K562 (cell line): ENCODE measurements around the gene CSF1. TPM values are rescaled to one million over a fixed set of nuclear protein-coding genes. Genes with fewer than 3 reads are reported as not detected.
A peak's percentile ranks its signal among the peaks of the same experiment; 100 is the strongest.

Experiments used
- ARID1B ChIP-seq: fragments of 450-650 bp; IDR thresholded peaks from 2 replicates; pipeline ENCODE4 v1.6.1; 2016; ENCODE audit warnings: antibody characterized with exemption, mild to moderate bottlenecking, inconsistent platforms
- CAMTA2 ChIP-seq: fragments of 250-450 bp; sonication (Bioruptor Pico); conservative IDR thresholded peaks from 2 replicates; pipeline ENCODE4 v1.5.1; 2022
- CREB3L1 ChIP-seq: fragments of 450-650 bp; IDR thresholded peaks from 2 replicates; pipeline ENCODE4 v1.6.1; 2014; ENCODE audit warnings: low read depth, mild to moderate bottlenecking, moderate library complexity, borderline replicate concordance
- CSDE1 ChIP-seq, 2 experiments: fragments of 450-650 bp; IDR thresholded peaks; 2 replicates each; pipeline ENCODE4 v1.6.1; 2016; ENCODE audit warnings: mild to moderate bottlenecking in 1 of 2
- DACH1 ChIP-seq: fragments of 450-650 bp; IDR thresholded peaks from 2 replicates; pipeline ENCODE4 v1.6.1; 2018; ENCODE audit not compliant: partially characterized antibody
- GATAD2A ChIP-seq: fragments of 450-650 bp; IDR thresholded peaks from 2 replicates; pipeline ENCODE4 v1.6.1; 2017
- MAX ChIP-seq: sonication (generic); formaldehyde crosslinking; IDR thresholded peaks from 2 replicates; pipeline ENCODE4 v1.9.0; 2022; ENCODE audit warnings: mild to moderate bottlenecking, missing genetic modification reagents
- POLR2AphosphoS5 ChIP-seq: IDR thresholded peaks from 2 replicates; pipeline ENCODE4 v1.6.1; 2011; ENCODE audit warnings: mild to moderate bottlenecking, low read depth, low read length, moderate library complexity; ENCODE audit not compliant: control insufficient read depth, insufficient read depth
- PTBP1 ChIP-seq: fragments of 200-400 bp; formaldehyde crosslinking; IDR thresholded peaks from 2 replicates; pipeline ENCODE4 v1.6.1; 2017; ENCODE audit warnings: low read depth, low read length
- SP2 ChIP-seq: IDR thresholded peaks from 2 replicates; pipeline ENCODE4 v1.6.1; 2011; ENCODE audit warnings: mild to moderate bottlenecking, low read depth, low read length, moderate library complexity; ENCODE audit not compliant: poor library complexity, severe bottlenecking; ENCODE audit errors: extremely low read depth
- SRSF1 ChIP-seq: fragments of 200-400 bp; formaldehyde crosslinking; IDR thresholded peaks from 2 replicates; pipeline ENCODE4 v1.6.1; 2017; ENCODE audit warnings: mild to moderate bottlenecking, low read depth, low read length, moderate library complexity
- TARDBP ChIP-seq: fragments of 450-650 bp; IDR thresholded peaks from 2 replicates; pipeline ENCODE4 v1.6.1; 2016
- TCF3 ChIP-seq: sonication (generic); formaldehyde crosslinking; IDR thresholded peaks from 2 replicates; pipeline ENCODE4 v1.4.0; 2020; ENCODE audit warnings: mild to moderate bottlenecking, missing genetic modification reagents
- TEAD1 ChIP-seq, 2 experiments: fragments of 450-650 bp in 1 of 2; sonication (generic) in 1 of 2; formaldehyde crosslinking; IDR thresholded peaks; 2 replicates each; pipeline versions ENCODE4 v1.4.0 to v1.8.0; 2020 to 2022; ENCODE audit warnings: mild to moderate bottlenecking in 2 of 2, missing genetic modification reagents in 1 of 2
- UBTF ChIP-seq, 2 experiments: IDR thresholded peaks; 2 replicates each; pipeline ENCODE4 v1.6.1; 2012; ENCODE audit warnings: improper control_type of control experiment in 2 of 2, low read depth in 2 of 2, low read length in 2 of 2, borderline replicate concordance in 1 of 2
- USF2 ChIP-seq: sonication (generic); formaldehyde crosslinking; IDR thresholded peaks from 2 replicates; pipeline ENCODE4 v1.5.0; 2020; ENCODE audit warnings: missing genetic modification reagents
- ZNF165 ChIP-seq: fragments of 250-450 bp; sonication (Bioruptor Pico); IDR thresholded peaks from 2 replicates; pipeline ENCODE4 v1.4.0; 2020; ENCODE audit warnings: borderline replicate concordance
- ZNF445 ChIP-seq: fragments of 250-450 bp; sonication (Bioruptor Pico); IDR thresholded peaks from 2 replicates; pipeline ENCODE4 v1.4.0; 2020; ENCODE audit warnings: low read depth, mild to moderate bottlenecking, moderate library complexity
- ZNF512 ChIP-seq: IDR thresholded peaks from 2 replicates; pipeline ENCODE4 v1.6.1; 2016; ENCODE audit warnings: missing genetic modification characterization, missing compliant biosample characterization
- polyA plus RNA-seq, 8 experiments: library from polyadenylated mRNA; depleted of rRNA in 4 of 8; stranded (reverse) in 5 of 8; unstranded in 3 of 8; fragments of >200 nt; fragmentation: Nextera tagmentation in 2 of 8; fragmentation: Illumina TruSeq in 1 of 8; extraction: Ambion mirVana in 2 of 8; extraction: Trizol in 1 of 8; gene quantifications; 2 replicates each; pipeline versions ENCODE4 v1.2.1 to v1.2.3, GENCODE V29; 2011 to 2014; ENCODE audit warnings: inconsistent platforms in 1 of 8, missing spikeins in 1 of 8
- total RNA-seq, 7 experiments: library from RNA; depleted of rRNA in 6 of 7; stranded (reverse); fragments of >200 nt in 6 of 7; fragmentation: Illumina TruSeq in 2 of 7; extraction: Trizol in 2 of 7; gene quantifications; 2 replicates each; pipeline versions ENCODE4 v1.2.1 to v1.2.3, GENCODE V29; 2011 to 2021; ENCODE audit warnings: low replicate concordance in 1 of 7

Gene CSF1
- total and polyA plus RNA-seq, 9 of the 15 experiments (the other 6 are each of a cell fraction or from before 2014, with no cell fraction given), result 0.18 to 11.8 (median 2.8) TPM

GRCh38 chr1:109882288-109883245 lies 28.1 kb upstream of the CSF1 start (continued):
- TF ChIP-seq POLR2AphosphoS5 (peak; percentile 49; the same call in 1 of the 2 replicates), ZNF445 (CRISPR knock-in tag) (no peak), TEAD1 (CRISPR knock-in tag; IDR thresholded peaks at IDR 0.05) (0 out of 4 replicates have a peak, but pooled peaks of 1 of the 2 experiments have one; percentile 32), TARDBP (no peak), ARID1B (peak; percentile 45; the same call in 1 of the 2 replicates), ZNF512 (tag) (no peak), SP2 (no peak), CSDE1 (IDR thresholded peaks at IDR 0.05) (no peak), DACH1 (peak; percentile 11), CREB3L1 (no peak), CAMTA2 (CRISPR knock-in tag) (no peak), UBTF (IDR thresholded peaks at IDR 0.05; ENCODE audit: borderline replicate concordance in 1 of 2, low read depth in 2 of 2, low read length in 2 of 2) (no peak), GATAD2A (0 out of 2 replicates have a peak, but pooled peaks have one; percentile 10), PTBP1 (no peak), TCF3 (CRISPR knock-in tag) (peak; percentile 87), USF2 (no peak), SRSF1 (no peak), ZNF165 (CRISPR knock-in tag) (no peak), MAX (CRISPR knock-in tag) (peak; percentile 62; the same call in 1 of the 2 replicates)
